DND-41 (cell line): ENCODE data around the gene NR5A2.

ENCODE experiments used
- ATAC-seq: fragments of 200-7000 bp; cut with Tn5 transposase; 3 replicates; pipeline ENCODE4 v1.9.1; 2021; ENCODE audit warnings: low read depth; ENCODE audit not compliant: insufficient read depth
- DNase-seq: peaks from one replicate; pipeline ENCODE4 v3.0.0-alpha.2; 2020
- H2AFZ ChIP-seq: 2 replicates; pipeline ENCODE4 v1.6.0; 2012; ENCODE audit warnings: low read depth, low read length
- H3K27ac ChIP-seq: 2 replicates; pipeline ENCODE4 v1.5.1; 2012; ENCODE audit warnings: low read length, inconsistent platforms
- H3K27me3 ChIP-seq: fragments of 200-600 bp; sonication (generic); 2 replicates; pipeline ENCODE4 v1.6.0; 2012; ENCODE audit warnings: low read length, mild to moderate bottlenecking, inconsistent platforms; ENCODE audit not compliant: insufficient read depth, poor library complexity
- H3K36me3 ChIP-seq: 2 replicates; pipeline ENCODE4 v1.5.1; 2012; ENCODE audit warnings: low read length, inconsistent platforms; ENCODE audit not compliant: insufficient read depth
- H3K4me1 ChIP-seq: 2 replicates; pipeline ENCODE4 v1.5.1; 2012; ENCODE audit warnings: mild to moderate bottlenecking, low read length; ENCODE audit not compliant: insufficient read depth
- H3K4me2 ChIP-seq: 2 replicates; pipeline ENCODE4 v1.6.0; 2012; ENCODE audit warnings: mild to moderate bottlenecking, moderate library complexity, low read length, inconsistent platforms; ENCODE audit not compliant: insufficient read depth
- H3K4me3 ChIP-seq, 2 experiments: fragments of 200-600 bp in 1 of 2; shearing (Covaris generic) in 1 of 2; 2 replicates each; pipeline ENCODE4 v1.5.1; 2012 to 2016; ENCODE audit warnings: inconsistent platforms in 2 of 2, low read length in 2 of 2, mild to moderate bottlenecking in 2 of 2, low read depth in 1 of 2, moderate library complexity in 1 of 2
- H3K79me2 ChIP-seq: 2 replicates; pipeline ENCODE4 v1.6.0; 2012; ENCODE audit warnings: low read length, inconsistent platforms; ENCODE audit not compliant: insufficient read depth
- H3K9ac ChIP-seq: 2 replicates; pipeline ENCODE4 v1.6.0; 2012; ENCODE audit warnings: low read depth, mild to moderate bottlenecking, inconsistent platforms, low read length, moderate library complexity
- H3K9me3 ChIP-seq: 2 replicates; pipeline ENCODE4 v1.5.1; 2012; ENCODE audit warnings: low read length, moderate library complexity, mild to moderate bottlenecking, inconsistent platforms; ENCODE audit not compliant: insufficient read depth, severe bottlenecking
- H4K20me1 ChIP-seq: 2 replicates; pipeline ENCODE4 v1.6.0; 2012; ENCODE audit warnings: low read length; ENCODE audit not compliant: insufficient read depth
- EZH2 ChIP-seq: IDR thresholded peaks from 3 replicates; pipeline ENCODE4 v1.6.1; 2012; ENCODE audit warnings: borderline replicate concordance, low read depth, mild to moderate bottlenecking, moderate library complexity, low read length, inconsistent platforms; ENCODE audit not compliant: severe bottlenecking
- TF ChIP-seq, protein P1 (sequence below): IDR thresholded peaks from 2 replicates; pipeline ENCODE4 v1.5.1; 2012; ENCODE audit warnings: borderline replicate concordance, low read length, moderate library complexity, mild to moderate bottlenecking; ENCODE audit not compliant: poor library complexity, severe bottlenecking; ENCODE audit errors: extremely low read depth

Gene NR5A2

DNA sequence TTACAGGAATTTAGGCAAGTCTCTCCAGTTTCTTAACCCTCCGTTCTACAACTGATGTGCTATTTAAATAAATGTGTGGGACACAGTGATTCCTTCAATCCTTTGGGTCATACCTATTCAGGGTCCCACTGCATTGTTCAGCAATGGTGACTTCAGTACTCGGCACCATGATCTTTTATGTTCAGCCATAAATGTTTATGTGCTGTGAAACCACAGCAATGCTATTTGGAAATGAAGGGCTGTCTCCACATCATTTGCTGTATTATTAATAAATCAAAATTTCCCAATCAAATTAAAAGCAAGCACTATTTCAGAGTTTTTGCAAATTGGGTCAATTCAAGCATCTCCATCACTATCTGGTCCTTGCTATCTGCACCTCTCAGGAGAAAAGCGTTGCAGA lies 84.8 kb downstream of the NR5A2 start:
- Histone ChIP-seq H3K4me2 (no peak overlapping the region), H2AFZ (no peak overlapping the region), H3K27me3 (peaks cover 21% of the 10 kb centered on the region), H3K36me3 (no peaks in the 10 kb centered on the region), H3K27ac (no peak overlapping the region), H3K79me2 (no peaks in the 10 kb centered on the region), H3K4me3 (no peak overlapping the region), H3K9me3 (no peaks in the 10 kb centered on the region), H3K4me1 (no peaks in the 10 kb centered on the region), H3K9ac (no peak overlapping the region), H4K20me1 (no peaks in the 10 kb centered on the region)
- TF ChIP-seq, protein P1, sequence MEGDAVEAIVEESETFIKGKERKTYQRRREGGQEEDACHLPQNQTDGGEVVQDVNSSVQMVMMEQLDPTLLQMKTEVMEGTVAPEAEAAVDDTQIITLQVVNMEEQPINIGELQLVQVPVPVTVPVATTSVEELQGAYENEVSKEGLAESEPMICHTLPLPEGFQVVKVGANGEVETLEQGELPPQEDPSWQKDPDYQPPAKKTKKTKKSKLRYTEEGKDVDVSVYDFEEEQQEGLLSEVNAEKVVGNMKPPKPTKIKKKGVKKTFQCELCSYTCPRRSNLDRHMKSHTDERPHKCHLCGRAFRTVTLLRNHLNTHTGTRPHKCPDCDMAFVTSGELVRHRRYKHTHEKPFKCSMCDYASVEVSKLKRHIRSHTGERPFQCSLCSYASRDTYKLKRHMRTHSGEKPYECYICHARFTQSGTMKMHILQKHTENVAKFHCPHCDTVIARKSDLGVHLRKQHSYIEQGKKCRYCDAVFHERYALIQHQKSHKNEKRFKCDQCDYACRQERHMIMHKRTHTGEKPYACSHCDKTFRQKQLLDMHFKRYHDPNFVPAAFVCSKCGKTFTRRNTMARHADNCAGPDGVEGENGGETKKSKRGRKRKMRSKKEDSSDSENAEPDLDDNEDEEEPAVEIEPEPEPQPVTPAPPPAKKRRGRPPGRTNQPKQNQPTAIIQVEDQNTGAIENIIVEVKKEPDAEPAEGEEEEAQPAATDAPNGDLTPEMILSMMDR, result no peak
- TF ChIP-seq EZH2, result no peak
- DNase-seq, result no peak
- ATAC-seq, result no peak

DNA sequence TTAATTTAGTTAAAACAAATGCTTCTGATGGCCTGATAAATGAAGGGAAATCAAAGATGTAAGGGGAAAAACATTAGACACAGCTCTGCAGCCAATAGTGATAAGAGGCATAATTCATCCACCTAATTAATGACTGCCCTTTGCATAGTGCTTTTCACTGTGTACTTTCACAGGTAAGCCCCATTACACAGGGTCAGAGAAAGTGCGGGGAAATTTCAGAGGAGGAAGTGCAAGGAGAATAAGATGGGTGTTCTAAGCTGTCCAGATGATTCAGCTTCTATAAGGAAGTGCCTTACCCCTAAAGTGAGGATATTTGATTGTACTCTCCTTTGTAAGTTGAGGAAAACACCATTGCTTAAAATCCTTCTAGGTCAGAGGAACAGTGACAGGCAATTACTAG lies 88.0 kb downstream of the NR5A2 start:
- H3K79me2 ChIP-seq, result no peaks in the 10 kb centered on the region
- no peak overlapping the region for H2AFZ ChIP-seq
- H3K27ac ChIP-seq, result no peak overlapping the region

DNA sequence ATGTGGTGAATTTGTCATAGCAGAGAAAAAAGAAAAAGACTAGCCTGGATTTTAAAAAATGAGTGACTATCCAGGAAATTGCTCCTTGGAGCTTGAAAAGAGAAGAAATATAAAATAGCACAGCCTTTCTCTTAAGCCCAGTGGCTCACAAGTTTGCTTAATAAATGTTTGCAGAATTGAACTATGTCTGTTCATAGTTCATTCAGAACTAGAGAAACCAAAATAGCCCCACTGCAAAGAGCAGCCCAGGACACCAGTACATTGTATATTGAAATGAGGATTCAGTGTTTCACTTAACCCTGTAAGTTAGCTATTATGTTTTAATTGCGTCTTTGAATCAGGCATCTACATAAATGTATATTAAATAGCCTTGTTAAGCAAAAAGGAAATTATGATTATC lies 88.8 kb downstream of the NR5A2 start:
- no peak for DNase-seq
- no peaks in the 10 kb centered on the region for H3K9me3 ChIP-seq
- H4K20me1 ChIP-seq, result no peaks in the 10 kb centered on the region
- H3K4me1 ChIP-seq, result no peaks in the 10 kb centered on the region
- H2AFZ ChIP-seq, result no peak overlapping the region
- H3K79me2 ChIP-seq, result no peaks in the 10 kb centered on the region
- H3K9ac ChIP-seq, result no peak overlapping the region
- H3K36me3 ChIP-seq, result no peaks in the 10 kb centered on the region
- no peak for ATAC-seq
- H3K27ac ChIP-seq, result no peak overlapping the region
- H3K4me3 ChIP-seq, result no peak overlapping the region
- peaks cover 16% of the 10 kb centered on the region for H3K27me3 ChIP-seq
- TF ChIP-seq, protein P1, result no peak
- H3K4me2 ChIP-seq, result no peak overlapping the region

More for the DNA sequence above, 88.0 kb downstream of the NR5A2 start:
- Histone ChIP-seq H3K36me3 (no peaks in the 10 kb centered on the region), H3K4me3 (no peak overlapping the region), H4K20me1 (no peaks in the 10 kb centered on the region), H3K4me1 (no peaks in the 10 kb centered on the region), H3K4me2 (no peak overlapping the region), H3K9ac (no peak overlapping the region), H3K9me3 (no peaks in the 10 kb centered on the region), H3K27me3 (peaks cover 18% of the 10 kb centered on the region)
- DNase-seq, result no peak
- no peak for ATAC-seq
- no peak for TF ChIP-seq EZH2
- TF ChIP-seq, protein P1, result no peak

DNA sequence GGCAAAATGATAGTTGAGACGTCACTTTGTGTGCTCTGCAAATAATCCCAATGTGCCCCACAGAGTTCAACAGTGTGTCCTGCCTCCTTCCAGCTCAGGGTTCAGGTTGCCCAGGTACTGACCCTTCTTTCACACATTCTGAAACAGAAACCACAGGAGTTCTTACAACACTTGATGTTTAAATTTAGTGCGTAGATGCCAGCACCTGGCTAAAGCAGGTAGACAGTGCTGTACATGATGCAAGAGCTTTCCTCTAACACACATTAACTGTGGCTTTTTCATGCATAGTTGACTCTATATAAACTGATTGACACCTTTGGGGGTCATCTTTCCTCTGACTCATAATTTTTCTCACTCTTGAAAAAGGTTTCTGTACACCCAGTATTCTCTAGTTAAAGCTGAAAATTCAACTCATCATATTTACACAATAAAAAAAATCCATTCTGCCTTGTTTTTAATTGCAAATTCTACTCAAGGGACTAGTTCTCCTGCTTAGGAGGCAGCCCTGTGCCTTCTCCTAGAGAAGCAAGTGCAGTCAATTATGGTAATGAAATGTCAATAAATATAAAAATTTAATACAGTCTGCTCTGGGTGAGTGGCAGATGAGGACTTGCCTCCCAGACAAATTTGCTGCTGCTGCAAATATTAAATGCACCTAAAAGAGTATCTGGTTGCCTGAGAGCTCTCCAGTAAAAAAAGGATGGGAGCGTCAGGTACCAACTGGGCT lies 91.4 kb downstream of the NR5A2 start:
- H3K36me3 ChIP-seq, result no peaks in the 10 kb centered on the region
- no peak for DNase-seq
- no peak overlapping the region for H3K9ac ChIP-seq
- H3K27ac ChIP-seq, result no peak overlapping the region
- no peaks in the 10 kb centered on the region for H3K9me3 ChIP-seq
- H4K20me1 ChIP-seq, result no peaks in the 10 kb centered on the region
- no peaks in the 10 kb centered on the region for H3K4me1 ChIP-seq
- no peaks in the 10 kb centered on the region for H3K79me2 ChIP-seq
- peaks cover 21% of the 10 kb centered on the region for H3K27me3 ChIP-seq
- H3K4me3 ChIP-seq, result no peak overlapping the region
- ATAC-seq, result no peak
- H2AFZ ChIP-seq, result no peak overlapping the region
- no peak overlapping the region for H3K4me2 ChIP-seq
- TF ChIP-seq, protein P1, result no peak
- no peak for TF ChIP-seq EZH2
